ENCODE data around the gene FAM168A.

FAM168A gene

GRCh38 chr11:73384872-73385689 lies 212.8 kb downstream of the FAM168A start:
- DNase-seq: peak; percentile 38

- no peak for DNase-seq
Measured at GRCh38 chr11:73384531-73384871, 213.4 kb downstream of the FAM168A start.

GRCh38 chr11:73384125-73384441 lies 213.8 kb downstream of the FAM168A start:
- DNase-seq: no peak

DNA sequence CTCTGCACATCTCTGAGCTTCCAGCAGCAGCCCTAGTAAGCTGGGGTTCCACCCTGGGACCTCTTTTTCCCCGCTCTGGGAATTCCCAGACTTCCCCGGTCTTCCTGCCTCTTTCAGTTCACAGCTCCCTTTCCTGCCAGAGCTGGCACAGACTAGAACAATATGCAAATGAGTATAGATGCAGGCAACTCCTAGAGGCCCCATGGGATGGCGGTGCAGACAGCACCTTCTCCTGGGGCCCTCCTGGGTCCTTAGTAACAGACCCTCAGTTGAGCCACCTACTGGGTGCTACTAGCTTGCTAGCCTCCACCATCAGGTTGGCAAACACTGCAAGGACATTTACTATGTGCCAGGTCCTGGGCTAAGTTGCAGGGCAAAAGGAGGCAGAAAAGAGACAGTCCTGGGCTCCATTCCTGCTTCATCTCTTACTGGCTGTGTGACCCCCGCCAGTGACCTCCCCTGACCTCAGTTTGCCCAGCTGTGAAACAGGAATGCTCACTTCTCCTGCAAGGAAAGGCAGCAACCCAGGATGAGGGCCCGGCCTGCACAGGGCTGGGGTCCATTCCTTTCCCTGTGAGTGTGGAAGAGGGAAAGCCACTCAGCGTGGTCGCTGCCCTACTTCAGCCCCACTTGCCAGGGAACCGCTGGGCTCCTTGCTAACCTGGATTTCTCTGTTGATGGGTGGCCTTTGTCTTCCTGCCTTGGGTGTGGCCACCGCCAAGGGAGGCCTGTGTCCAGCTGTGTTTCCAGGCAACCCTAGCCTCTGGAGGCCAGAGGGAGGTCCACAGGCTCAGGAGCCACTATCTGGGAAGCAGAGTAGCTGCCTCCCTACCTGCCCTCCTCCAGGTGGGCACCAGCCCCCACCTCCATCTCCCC lies 214.4 kb downstream of the FAM168A start:
- no peak for DNase-seq

DNA sequence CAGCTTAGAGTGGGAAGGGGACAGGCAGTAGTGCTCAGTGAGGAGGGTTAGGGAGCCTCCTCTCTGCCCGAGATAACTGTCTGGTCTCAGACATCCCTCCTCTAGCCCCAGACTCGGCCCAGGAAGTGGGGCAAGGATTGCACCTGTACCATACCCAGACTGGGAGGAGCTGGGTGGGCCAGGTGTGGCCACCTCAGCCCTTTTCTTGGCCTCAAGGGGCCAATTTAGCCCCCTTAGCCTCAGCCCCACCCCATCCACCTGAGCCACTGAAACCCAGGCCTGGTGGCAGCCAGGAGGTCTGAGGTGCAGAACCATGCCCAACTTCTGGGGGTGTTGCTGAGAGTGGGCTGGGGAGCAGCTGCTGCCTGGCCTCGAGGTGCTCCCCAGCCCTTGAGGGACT lies 215.2 kb downstream of the FAM168A start:
- no peak for DNase-seq

- no peak for DNase-seq
Measured at GRCh38 chr11:73382183-73382582, 215.7 kb downstream of the FAM168A start.

GRCh38 chr11:73381589-73381988 lies 216.3 kb downstream of the FAM168A start:
- DNase-seq: no peak

GRCh38 chr11:73380897-73381410 lies 217.0 kb downstream of the FAM168A start:
- no peak for DNase-seq

DNA sequence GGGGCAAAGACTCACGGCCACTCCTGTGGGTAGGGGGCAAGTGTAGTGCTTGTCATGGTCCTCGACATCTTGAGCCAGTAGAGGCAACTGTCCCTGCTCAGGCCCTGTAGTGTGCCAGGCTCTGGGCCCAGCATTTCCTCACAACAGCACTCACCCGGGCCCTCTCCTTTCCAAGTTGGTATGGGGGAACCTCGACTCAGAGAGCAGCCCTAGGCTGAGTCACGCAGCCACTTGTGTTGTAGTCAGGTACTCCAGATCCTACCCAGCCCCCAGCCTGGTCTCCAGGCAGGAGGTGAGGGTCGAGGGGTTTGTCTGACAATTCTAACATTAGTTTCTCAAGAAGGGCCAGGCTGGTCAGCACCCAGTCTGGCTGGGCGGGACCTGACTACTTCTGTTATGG lies 217.6 kb downstream of the FAM168A start:
- DNase-seq: no peak

DNA sequence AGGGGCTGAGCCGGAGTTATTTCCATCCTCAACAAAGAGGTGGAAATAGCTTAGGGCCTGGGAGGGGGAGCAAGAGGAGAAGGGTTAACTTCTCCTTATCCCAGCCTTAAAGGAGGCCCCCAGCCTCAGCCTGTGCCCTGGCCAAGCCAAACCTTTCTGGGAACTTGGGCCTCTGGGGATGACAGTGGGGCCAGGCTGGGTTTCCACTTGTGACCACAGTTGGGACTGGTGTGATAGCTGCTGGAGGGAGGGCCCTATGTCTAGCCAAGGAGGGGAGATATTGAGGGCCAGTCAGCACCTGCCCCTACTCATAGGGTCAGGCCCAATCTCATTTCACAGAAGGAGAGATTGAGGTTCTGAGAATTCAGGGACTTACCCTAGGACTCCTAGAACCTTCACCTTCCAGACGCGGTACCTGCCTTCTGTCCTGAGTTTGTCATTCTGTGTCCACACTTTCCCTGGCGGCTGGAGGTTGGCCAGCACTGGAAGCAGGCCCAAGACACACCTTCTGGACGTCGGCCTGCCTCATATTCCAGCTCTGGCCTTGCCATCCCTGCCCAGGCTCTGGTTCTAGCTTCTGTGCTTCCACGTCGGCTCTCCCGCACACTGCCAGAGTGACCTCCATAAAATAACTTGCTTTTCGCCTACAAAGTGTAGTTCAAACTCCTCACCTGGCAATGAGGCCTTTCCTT lies 218.6 kb downstream of the FAM168A start:
- no peak for DNase-seq

DNA sequence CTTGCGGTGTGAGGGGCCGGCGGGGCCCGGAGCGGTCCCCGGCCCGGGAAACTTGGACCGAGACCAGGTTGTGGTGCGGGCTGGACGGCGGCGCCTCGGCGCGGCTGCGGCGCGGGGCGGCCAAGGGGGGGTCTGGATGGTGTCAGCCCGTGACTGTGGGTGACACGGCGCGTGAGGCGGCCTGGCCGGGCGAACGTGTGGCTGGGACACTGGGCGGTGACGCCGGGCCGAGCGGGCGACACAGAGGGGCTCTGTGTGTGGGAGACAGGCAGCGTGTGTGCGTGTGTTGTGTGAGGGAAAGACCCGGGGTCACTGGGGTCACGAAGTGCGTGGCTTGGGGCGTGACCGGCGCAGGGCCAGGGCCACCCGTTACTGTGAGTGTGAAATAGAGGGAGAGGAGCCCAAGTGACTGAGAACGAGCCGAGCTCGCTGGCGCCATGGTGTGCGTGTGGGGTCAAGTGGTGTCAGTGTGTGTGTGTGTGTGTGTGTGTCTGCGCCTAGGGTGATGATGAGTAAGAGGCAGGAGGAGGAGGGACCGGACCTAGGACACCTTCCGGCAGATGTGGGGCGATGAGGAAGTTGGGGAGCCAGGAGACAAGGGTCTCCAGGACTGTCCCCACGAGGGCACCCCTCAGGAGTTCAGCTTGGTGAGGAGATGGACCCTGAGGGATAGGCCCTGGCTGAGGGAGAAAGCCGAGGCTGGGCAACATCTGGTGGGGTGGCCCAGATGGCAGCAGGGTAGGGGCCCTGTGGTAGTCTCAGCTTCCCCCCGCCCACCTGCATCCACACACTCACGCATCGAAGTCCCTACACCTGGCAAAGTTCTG lies 220.9 kb downstream of the FAM168A start:
- DNase-seq: peak; percentile 47

GRCh38 chr11:73376160-73376802 lies 221.6 kb downstream of the FAM168A start, which contains the start of gene RELT:
RELT (plus strand) TSS chr11:73376399; CDS start chr11:73389137, 12,738 bp downstream.
- peak; percentile 92 for DNase-seq

- no peak for DNase-seq
Measured at GRCh38 chr11:73375830-73376159, 222.1 kb downstream of the FAM168A start.

GRCh38 chr11:73374151-73374550 lies 223.8 kb downstream of the FAM168A start:
- DNase-seq: no peak

GRCh38 chr11:73372375-73372993 lies 225.4 kb downstream of the FAM168A start:
- no peak for DNase-seq

DNA sequence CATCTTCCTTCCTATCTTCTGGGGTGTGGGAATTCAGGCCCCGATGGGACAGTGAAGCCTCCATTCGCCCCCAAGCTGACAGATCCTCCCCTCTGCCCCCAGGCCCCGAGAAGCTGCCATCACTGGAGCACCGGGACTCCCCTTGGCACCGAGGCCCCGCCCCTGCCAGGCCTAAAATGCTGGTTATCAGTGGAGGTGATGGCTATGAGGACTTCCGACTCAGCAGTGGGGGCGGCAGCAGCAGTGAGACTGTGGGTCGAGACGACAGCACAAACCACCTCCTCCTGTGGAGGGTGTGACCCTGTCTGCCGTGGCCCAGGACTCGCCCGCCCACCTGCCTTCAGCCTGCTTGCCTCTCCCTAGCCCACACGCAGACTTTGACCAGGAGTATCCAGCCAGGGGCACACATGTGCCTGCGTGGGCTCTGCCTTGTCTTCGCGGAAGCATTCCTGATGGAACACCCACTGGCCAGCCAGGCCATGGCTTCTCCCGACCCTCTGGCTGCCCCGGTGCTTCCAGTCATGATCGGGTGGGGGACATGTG lies 230.4 kb downstream of the FAM168A start:
- no peak for DNase-seq

- no peak for DNase-seq
Measured at GRCh38 chr11:73366953-73367352, 231.0 kb downstream of the FAM168A start.

DNA sequence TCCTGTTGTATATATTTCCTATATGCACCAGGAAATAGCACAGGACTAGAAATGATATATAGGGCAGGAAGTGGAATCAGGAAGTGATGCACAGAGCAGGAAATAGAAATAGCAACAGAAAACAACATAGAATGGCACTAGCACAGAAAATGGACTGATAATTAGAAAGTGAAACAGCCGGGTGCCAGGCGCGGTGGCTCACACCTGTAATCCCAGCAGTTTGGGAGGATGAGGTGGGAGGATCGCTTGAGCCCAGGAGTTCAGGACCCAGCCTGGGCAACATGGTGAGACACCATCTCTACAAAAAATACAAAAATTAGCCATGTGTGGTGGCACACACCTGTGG lies 231.7 kb downstream of the FAM168A start:
- DNase-seq: no peak

GRCh38 chr11:73365352-73366264 lies 232.3 kb downstream of the FAM168A start:
- no peak for DNase-seq

DNA sequence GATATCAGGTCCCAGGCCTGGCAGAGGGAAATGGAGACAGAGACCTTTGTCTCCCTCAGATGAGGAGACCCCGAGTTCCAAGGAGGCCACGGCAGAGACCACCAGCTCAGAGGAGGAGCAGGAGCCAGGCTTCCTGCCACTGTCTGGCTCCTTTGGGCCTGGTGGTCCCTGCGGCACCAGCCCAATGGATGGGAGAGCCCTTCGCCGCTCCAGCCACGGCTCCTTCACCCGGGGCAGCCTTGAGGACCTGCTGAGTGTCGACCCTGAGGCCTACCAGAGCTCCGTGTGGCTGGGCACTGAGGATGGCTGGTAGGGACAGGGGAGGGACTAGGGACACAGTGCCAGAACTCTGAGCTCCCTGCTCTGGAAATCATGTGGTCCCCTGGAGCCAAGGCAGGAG lies 234.8 kb downstream of the FAM168A start:
- no peak for DNase-seq

All from activated T-cell treated with anti-CD3 and anti-CD28 coated beads for 4 hours (primary cell).